VCaP (cell line): ENCODE results near the gene RYR2.

ENCODE experiments used
- H3K27ac ChIP-seq: fragments of 450-650 bp; 2 replicates; pipeline ENCODE4 v1.5.1; 2017
- TF ChIP-seq, protein P1 (sequence below): fragments of 450-650 bp; conservative IDR thresholded peaks from 2 replicates; pipeline ENCODE4 v1.5.1; 2017; ENCODE audit warnings: mild to moderate bottlenecking, moderate library complexity

RYR2 gene

DNA sequence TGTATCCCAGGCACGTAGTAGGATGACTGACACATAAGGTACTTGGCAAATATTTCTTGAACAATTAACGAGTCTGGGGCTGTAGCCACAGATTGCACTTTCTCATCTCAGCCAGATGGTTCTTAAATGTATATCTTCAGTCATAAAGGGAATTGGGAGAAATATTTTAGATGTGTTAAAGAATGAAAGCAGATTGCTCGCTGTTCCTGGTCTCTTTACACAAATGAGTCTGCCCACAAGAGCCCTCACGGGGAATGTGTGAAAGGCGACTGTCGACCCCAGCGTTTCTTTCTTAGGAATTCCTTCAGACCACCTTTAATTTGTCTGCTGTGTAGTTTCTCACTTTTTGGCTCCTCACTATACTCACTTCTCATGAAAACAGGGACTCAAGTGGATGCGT is 38.5 kb upstream of the RYR2 start:
- H3K27ac ChIP-seq: no peak overlapping the region
- TF ChIP-seq, protein P1, sequence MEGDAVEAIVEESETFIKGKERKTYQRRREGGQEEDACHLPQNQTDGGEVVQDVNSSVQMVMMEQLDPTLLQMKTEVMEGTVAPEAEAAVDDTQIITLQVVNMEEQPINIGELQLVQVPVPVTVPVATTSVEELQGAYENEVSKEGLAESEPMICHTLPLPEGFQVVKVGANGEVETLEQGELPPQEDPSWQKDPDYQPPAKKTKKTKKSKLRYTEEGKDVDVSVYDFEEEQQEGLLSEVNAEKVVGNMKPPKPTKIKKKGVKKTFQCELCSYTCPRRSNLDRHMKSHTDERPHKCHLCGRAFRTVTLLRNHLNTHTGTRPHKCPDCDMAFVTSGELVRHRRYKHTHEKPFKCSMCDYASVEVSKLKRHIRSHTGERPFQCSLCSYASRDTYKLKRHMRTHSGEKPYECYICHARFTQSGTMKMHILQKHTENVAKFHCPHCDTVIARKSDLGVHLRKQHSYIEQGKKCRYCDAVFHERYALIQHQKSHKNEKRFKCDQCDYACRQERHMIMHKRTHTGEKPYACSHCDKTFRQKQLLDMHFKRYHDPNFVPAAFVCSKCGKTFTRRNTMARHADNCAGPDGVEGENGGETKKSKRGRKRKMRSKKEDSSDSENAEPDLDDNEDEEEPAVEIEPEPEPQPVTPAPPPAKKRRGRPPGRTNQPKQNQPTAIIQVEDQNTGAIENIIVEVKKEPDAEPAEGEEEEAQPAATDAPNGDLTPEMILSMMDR: no peak

DNA sequence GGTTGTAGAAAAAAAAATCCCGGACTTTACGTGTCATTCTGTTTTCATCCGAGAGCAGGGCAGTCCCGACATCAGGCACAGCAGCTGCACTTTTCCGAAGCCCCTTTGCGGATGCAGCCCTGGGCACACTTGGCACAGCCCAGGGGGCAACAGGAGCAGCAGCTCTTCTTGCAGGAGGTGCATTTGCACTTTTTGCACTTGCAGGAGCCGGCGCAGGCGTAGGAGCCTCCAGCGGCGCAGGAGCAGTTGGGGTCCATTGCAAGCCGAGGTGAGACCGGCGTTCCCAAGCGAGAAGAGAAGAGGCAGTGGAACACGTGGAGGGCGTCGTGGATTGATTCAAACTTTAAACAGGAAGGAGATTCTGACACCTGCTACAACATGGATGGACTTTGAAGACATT is 37.9 kb upstream of the RYR2 start, which contains the start of gene MT1HL1:
MT1HL1 (minus strand) TSS at position 326 of the 400 bp plus-strand sequence; CDS start at position 257, 69 bp downstream.
- H3K27ac ChIP-seq: no peak within 1 kb of the TSS
- TF ChIP-seq, protein P1: no peak

DNA sequence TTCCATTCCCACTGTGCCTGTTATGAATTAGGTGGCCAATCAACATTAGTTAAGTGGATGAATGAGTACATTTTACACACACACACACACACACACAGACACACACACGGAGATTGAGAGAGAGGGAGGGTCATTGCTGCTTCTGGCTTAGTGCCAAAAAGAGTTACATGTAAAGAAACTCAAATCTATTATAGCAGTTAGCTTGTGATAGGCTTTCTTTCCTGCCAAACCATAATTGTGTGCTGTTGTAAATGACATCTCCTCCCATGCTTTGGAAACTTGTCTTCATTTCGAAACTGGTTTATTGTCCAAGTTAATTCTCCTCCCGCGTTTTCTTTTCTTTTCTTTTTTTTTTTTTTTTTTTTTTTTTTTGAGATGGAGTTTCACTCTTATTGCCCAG is 36.3 kb upstream of the RYR2 start:
- H3K27ac ChIP-seq: no peak overlapping the region
- TF ChIP-seq, protein P1: no peak

DNA sequence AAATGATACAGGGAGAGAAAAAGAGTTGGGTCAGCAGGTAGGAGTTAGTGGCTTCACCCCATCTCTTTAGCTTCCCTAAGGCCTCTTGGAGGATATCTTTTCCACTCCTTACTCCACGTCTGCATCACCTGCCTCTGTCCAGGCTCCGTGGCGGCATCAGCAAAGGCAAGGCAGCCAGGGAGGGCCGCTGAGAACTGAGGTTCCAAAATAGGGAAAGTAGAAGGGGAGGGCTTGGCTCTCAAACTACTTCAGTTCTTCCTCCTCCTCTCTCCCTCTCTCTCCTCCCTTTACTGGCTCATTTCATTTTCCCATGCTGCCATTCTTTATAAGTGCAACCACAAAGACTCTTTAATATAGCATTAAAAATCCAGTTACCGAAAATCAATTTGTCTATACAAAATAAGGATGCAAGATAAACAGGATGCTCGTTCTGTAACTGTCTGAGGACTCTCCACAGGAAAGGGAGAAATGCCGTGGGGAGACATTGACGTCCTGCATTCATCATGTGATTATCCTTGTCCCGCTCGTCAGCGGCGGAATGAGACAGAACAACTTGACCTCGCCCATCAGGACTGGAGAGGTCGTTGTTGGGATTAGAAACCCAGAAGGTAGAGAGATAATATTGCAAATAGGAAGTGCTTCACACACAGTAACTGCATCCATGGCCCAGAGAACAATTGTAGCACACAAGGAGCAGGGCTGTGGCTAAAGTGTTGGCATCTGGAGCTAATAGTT is 34.7 kb upstream of the RYR2 start:
- TF ChIP-seq, protein P1: no peak
- H3K27ac ChIP-seq: no peak overlapping the region

DNA sequence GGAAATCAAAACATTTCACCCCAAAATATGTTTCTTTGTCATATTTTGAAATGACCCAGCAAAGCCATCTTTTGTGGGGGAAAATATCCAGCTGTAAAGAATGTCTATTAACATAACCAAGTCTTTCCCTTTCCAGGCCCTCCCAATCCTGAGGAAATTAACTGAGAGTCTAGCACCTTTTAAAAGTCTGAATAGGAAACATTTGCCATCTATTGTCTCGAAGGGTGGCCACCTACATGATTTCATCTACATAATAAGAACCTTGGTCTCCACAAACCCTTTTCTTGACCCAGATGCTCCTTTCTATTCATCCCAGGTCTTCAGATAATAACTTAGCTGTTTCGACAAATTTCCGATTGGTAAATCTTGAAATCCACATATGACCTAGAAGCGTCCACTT is 32.4 kb upstream of the RYR2 start:
- no peak overlapping the region for H3K27ac ChIP-seq
- TF ChIP-seq, protein P1: no peak

DNA sequence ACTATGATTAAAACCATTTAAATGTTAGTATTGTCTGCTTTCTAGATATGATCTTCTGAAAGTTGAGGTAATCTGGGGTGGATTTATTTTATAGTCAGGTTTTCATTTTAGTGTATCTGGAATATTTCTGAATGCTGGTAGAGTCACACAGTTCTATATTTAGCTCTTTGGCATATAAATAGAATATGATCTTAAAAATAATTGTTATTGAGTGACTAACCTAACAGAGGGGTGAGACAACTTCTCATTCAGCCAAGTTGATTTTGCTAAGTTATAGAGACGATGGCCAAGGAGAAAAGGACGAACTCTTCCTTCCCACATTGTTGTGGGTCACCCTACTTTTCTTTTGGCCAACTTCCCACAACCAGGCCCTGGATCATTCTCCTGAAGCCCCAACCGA is 30.6 kb upstream of the RYR2 start:
- TF ChIP-seq, protein P1: no peak

DNA sequence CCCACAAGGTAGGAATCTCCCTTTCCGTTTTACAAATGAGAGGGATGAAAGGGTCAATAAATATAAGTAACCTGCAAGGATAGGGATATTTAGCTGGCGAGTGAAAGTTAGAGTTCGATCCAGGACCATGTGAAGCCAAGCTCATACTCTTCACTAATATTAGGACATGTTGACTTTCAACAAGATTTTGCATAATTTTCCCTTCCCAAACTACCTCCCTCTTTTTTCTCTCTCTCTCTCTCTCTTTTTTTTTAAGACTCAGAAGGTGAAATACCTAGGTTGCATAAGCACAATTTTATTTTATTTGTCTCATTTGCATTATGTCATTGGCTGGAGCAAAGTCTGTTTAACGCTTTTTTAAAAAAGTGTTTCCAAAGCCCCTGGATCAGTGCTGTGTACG is 29.6 kb upstream of the RYR2 start:
- TF ChIP-seq, protein P1: no peak
- no peak overlapping the region for H3K27ac ChIP-seq

More for the DNA sequence above, 30.6 kb upstream of the RYR2 start:
- no peak overlapping the region for H3K27ac ChIP-seq
